NCI-H524 treated with DMSO at 0.1 percent for 48 hours (cell line): ENCODE results near the gene GSC2.

Experiments used
- DNase-seq: peaks from one replicate; lab custom pipeline; 2025; lab: John Stamatoyannopoulos, UW

The GSC2 gene, protein sequence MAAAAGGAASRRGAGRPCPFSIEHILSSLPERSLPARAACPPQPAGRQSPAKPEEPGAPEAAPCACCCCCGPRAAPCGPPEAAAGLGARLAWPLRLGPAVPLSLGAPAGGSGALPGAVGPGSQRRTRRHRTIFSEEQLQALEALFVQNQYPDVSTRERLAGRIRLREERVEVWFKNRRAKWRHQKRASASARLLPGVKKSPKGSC

DNA sequence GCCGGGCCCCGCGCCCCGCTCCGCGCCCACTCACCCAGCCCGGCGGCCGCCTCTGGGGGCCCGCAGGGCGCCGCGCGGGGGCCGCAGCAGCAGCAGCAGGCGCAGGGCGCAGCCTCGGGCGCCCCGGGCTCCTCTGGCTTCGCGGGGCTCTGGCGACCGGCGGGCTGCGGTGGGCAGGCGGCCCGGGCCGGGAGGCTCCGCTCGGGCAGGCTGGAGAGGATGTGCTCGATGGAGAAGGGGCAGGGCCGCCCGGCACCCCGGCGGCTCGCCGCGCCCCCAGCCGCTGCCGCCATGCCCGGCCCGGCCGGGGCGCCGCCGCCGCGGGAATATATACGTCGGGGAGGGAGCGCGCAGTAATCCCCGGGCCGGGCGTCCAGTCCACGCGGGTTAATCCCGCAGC, at the start of gene GSC2:
TSS of gene GSC2 (minus strand) at position 302 of the 400 bp plus-strand sequence. CDS start at position 293, 9 bp downstream.
- DNase-seq, result no peak

- no peak for DNase-seq
These were observed 49.4 kb upstream of the GSC2 start for GRCh38 chr22:19199479-19199878.

DNA sequence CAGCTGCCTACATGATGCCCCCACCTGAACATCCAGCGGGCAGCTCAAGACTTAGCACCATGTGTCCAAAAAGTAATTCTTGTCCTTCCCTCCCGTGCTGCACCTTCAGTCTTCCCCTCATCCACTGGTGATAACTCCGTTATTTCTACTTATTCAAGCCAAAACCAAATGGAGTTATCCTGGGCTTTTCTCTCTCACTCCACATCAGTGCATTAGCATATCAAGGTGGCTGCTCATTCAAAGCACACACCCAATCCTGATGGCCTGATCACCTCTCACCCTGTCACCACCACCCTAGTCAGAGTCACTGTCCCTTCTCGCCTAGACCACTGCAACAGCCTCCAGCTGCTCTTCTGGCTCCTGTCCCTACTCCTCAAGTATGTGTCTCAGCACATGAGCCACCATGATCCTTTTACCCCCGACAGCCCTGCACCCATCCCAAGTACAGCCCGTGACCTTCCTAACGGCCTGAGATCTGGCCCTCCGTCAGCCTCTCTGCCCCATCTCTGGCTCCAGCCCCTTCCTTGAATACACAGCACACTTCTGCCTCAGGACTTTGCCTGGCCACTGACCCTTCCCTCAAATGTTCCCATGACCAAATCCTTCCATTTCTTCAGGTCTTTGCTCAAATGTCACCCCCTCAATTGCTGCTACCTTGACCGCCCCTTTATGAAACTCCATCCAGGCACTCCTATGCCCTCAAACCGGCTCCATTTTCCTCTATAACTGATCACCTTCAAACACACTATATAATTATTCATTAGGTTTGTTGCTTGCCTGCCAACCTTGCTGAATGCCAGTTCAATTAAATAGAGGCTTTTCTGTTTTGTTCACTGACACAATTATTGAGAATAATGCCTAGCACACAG, 48.1 kb upstream of the GSC2 start:
- no peak for DNase-seq

GRCh38 chr22:19196841-19197612, 46.9 kb upstream of the GSC2 start:
- no peak for DNase-seq

- no peak for DNase-seq
These were observed 46.0 kb upstream of the GSC2 start for GRCh38 chr22:19195796-19196731.

DNA sequence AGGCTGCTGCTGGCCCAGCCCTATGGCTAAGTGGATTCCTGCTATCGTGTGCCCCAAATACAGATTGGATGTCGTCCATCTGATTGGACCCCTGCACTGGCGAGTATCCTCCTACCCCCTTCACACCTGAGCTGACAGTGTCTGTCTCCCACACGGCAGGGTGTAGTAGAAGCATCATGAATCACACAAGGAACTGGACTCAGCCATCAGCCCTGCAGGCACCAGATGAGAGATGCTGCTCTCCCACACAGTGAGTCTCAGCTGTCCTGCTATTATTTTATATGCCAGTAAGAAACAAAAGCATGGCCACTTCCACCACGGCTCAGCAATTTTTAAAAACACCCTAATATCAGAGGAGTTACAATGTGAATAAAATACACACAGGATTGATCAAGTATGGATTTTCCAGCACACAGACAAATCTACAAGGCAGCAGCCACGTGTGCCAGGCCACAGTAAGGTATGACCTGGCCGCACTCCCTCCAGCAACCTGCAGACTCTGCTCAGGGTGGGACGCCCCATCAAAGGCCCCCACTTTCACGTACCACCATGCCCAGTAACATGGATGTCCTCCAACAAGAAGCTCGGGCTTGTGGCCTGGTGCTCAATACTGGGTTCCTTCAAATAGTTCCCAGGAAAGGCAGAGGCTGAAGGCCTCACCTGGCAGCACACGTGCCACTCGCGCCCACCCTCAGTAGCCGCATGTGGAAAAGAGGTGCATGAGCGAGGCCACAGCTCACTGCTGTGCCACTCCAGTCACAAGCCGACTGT, 44.9 kb upstream of the GSC2 start:
- DNase-seq, result no peak

DNA sequence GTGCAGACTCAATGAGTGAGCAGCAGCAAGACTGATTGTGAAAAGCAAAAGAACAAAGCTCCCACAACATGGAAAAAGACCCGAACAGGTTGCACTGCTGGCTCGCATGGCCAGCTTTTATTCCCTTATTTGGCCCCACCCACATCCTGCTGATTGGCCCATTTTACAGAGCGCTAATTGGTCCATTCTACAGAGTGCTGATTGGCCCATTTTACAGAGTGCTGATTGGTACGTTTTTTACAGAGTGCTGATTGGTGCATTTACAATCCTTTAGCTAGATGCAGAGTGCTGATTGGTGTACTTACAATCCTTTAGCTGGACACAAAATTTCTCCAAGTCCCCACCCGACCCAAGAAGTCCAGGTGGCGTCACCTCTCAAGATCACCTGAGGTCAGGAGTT, 43.8 kb upstream of the GSC2 start:
- no peak for DNase-seq

DNA sequence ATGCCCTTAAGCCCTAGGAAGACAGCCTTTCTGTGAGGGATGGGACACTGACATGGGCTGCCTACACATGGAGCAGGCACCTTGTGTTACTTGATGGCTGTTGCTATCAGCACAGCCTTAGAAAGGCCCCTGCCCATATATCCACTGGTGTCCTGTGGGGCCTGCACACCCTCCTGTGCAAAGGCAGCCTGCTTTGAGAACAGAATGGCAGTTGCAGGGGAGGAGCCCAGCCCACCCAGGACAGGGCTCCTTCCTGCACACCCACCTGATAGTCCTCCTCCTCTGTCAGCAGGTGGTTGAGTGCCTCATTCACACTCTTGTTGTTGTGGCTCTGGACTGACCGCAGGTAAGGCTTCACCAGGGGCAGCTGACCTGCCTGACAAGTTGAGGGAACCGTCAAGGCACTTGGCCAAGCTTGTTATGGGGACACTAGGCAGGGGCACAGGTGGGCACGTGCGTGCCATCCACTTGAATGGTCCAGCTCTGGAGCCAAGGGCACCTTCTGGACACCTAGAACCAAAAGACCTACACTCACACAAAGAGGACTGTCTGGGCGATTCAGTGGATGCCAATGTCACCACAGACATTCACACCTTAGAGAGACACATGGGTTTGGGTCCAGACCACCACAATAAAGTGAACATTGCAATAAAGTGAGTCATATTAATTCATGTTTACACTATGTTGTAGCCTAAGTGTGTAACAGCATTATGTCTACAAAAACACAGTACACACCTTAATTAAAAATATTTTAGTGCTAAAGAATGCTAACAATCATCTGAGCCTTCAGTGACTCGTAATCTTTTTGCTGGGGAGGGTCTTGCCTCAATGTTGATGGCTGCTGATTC, 37.8 kb upstream of the GSC2 start:
- no peak for DNase-seq

- no peak for DNase-seq
These were observed 34.3 kb upstream of the GSC2 start for GRCh38 chr22:19184276-19184997.

GRCh38 chr22:19183216-19183615, 33.1 kb upstream of the GSC2 start:
- DNase-seq, result no peak

GRCh38 chr22:19182472-19183157, 32.5 kb upstream of the GSC2 start:
- DNase-seq, result no peak

GRCh38 chr22:19181786-19182471, 31.8 kb upstream of the GSC2 start:
- no peak for DNase-seq

DNA sequence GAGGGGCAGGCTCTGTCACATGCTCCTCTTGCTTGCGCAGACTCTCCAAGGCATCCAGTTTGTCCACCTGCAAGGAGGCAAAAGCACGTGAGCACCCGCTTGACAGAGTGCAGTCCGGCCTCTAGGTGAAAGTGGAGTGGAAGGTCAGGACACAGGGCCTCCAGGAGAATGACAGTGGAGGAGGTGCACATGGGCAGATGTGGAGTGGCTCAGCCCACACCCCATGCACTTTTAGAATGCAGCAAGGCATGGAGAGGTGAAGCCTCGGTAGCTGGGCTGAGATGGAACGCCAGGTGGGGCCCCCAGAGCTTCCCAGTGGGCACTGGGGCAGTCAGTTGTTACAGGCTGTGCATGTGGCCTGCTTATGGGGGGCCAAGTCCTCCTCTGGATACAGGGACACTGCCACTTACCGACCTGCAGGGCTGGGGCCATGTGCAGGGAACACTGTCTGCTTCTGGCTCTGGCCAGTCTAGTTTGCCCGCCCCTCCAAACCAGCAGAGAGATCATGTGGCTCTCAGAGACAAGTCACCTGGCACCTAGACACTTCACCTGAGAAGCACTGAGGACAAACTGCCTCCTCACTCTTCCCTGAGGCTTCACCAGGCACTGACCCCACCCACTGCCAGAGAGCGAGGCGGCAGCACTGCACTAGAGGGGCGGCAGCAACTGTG, 30.8 kb upstream of the GSC2 start:
- no peak for DNase-seq

GRCh38 chr22:19180234-19180633, 30.1 kb upstream of the GSC2 start:
- no peak for DNase-seq

DNA sequence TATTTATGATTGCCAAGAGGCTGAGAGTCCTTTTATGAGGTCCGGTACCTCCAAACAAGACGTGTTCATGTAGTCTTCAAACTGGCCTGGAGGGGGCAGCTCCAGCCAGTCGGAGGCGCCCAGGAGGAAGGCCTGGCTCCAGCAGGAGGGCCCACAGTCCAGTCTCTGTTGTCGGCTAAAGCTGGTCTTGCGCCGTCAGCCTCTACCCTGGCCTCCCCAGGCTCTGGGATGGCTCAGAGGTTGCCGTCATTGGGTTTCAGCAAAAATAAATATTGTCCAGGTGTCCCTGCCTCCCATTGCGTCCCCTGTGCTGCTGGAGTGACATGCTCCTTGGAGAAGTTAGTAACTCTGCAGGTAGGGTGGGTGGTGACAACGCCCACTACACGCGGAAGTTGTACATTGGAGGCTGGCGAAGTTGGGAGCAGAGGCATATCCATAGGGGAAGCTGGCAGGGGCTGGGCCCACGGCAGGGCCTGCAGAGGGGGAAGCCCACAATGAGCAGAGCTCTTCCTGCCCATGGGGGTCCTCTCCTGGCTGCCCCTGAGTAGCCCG, 29.5 kb upstream of the GSC2 start:
- DNase-seq, result peak; percentile 26

- peak; percentile 9 for DNase-seq
These were observed 28.8 kb upstream of the GSC2 start, which contains the start of gene SLC25A1 for GRCh38 chr22:19178657-19179496. SLC25A1 (minus strand) TSS chr22:19178736; CDS start chr22:19178673, 63 bp downstream.
